Measurements from ENCODE around the gene ADD3.

DNA sequence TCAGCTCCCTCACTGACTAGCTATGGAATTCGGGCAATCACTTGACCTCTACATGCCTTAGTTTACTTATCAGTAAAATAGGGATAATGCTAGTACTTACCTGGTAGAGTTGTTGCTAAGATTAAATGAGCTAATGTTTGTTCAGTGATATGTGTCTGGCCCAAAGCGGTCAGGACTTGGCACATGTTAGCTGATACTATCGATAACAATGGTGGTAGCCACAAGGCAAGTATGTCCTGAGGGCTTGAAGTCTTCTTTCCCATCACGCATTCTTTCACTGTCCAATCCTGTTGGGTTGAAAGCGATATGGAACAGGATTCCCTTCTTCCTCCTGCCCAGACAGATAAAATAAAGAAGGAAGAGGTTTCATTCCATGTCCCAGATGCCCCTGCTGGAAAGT, 174.1 kb downstream of the ADD3 start:
- no peak for TF ChIP-seq CTCF (IDR thresholded peaks at IDR 0.05)
- no peak for TF ChIP-seq ZFX (IDR thresholded peaks at IDR 0.05; ENCODE audit: borderline replicate concordance)
